ENCODE results near the gene SDR42E1. TPM values are rescaled to one million over a fixed set of nuclear protein-coding genes. Genes with fewer than 3 reads are reported as not detected.

Gene SDR42E1
- total RNA-seq, 6 donors from 2014 or later: 2.1 to 5.7 (median 4.1) TPM

Other genes starting within 250 kb of the SDR42E1 start
- gene PLCG2, start 232.2 kb downstream of the SDR42E1 start, total RNA-seq: 10 to 100 TPM; 13.8 to 85.9 (median 35.1) TPM
- 1 to 10 TPM in 2 of 6 donors, under 1 TPM in 2, not detected in 2; 0.49 to 2.0 (median 1.4) TPM for gene HSD17B2, start 23.8 kb upstream of the SDR42E1 start, total RNA-seq
- gene MPHOSPH6, start 158.8 kb upstream of the SDR42E1 start, total RNA-seq: 10 to 100 TPM; 17.4 to 55.5 (median 22.6) TPM